GM20431 (cell line): ENCODE data around the gene CD59.
"Not testable (repeated sequence)": the region's sequence is repeated elsewhere in the genome, so short reads cannot be mapped to it uniquely, and the experiment has no call there.

Source experiments
- in situ Hi-C: fragments of 300-500 bp; cut with MseI, MboI; formaldehyde crosslinking; loops from one replicate; pipeline ENCODE4 v1.15.0; 2020; ENCODE audit warnings: low sequenced_read_pairs; ENCODE audit not compliant: unreplicated experiment

Gene CD59

GRCh38 chr11:33696931-33697638, 39.1 kb downstream of the CD59 start:
- in situ Hi-C loops = no loop called here

DNA sequence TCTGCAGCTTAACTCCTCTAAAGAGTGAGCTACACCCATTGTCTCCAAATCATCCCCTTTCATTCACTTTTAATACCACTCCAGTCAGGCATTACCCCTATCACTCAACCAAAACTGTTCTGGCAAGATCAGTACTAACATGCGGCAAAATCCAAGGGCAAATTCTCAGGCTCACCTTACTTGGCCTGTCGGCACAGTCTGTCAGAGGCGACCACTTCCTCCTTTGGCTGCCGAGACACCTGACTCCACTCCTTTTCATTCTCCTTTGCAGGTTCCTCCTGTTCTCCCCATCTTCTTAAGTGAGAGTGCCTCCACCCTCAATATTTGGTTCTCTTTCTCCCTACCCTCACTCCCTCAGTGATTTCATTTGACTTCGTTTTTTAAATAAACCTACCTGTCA, 39.8 kb downstream of the CD59 start:
- in situ Hi-C loops = no loop called here

DNA sequence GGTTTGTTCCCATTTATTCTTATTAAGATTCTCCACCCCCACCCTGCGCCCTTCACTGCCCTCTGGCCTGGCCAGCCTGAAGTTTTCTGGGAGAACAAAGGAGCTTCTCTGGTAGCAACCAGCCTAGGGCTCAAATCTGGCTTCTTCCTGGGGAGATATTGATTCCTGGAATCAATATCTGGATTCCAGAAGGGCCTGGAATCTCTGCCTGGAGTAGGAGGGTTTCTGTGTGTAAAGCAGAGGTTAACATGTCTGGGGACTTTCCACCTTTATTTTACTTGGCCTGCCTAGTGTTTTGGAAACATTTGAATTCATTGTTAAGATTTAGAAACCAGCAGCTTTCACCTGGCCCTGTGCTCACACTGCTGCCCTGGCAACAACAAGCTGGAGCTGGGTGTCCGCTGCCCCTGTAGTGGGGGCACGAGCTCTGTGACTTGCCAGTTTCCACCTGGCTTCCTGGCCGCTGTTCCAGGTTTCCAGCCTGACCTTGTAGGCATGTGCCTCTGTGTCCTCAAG, 41.1 kb downstream of the CD59 start:
- in situ Hi-C loops = no loop called here

DNA sequence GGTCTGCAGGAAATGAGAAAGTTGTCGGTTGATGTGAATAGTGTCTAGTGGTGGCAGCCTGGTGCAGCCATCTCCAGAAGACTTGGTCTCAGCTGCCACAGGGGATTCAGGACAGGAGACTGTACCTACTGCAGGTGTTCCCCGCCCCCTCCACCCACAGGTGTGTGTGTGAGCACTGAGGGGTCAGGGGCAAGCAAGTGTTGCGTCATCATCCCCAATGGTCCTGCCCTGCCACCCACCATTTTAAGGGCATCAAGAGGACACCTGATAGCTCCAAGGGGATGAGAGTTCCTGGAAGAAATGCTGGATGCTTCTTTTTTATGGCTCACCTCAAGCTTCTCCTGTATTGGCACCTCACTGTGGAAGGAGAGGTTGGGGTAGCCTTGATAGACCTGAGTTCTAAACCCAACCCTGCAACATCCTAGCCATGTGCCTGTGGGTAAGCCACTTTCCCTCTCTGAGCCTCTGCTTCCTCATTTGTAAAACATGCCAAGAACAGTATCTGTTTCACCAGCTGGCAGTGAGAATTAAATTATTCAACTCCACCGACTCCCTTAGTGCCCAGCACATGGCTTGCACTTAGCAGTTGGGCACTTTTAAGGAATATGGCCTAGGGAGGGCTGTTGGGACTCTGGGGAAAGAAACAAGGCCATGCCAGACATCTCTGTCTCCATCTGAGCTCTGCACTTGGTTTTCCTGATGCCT, 41.7 kb downstream of the CD59 start:
- in situ Hi-C loops = no loop called here

GRCh38 chr11:33692541-33692940, 43.7 kb downstream of the CD59 start:
- in situ Hi-C loops = no loop called here

DNA sequence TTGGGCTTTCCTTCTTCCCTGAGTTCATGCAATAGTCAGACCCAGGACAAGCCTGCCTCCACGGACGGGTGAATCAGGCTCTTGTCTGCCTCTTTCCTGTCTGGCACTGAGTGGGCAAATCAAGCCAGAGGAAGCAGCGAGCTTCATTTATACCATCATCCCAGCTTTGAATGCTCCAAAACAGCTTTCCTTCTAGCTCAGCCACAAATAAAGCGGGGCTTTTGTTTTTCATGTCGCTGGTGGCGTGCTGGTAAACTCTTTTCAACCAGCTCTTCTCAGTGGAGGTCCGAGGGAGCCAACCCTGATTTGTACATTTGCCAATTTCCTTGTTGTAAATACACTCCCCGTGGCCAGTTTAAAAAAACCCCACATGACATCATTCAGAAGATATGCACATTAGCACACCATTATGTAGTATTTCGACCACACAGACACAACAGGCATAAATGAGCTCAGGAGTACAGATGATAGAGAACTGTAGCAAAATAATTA, 44.2 kb downstream of the CD59 start:
- in situ Hi-C loops = no loop called here

GRCh38 chr11:33691066-33691864, 45.0 kb downstream of the CD59 start:
- in situ Hi-C loops = no loop called here

GRCh38 chr11:33690290-33691065, 45.7 kb downstream of the CD59 start:
- in situ Hi-C loops = no loop called here

DNA sequence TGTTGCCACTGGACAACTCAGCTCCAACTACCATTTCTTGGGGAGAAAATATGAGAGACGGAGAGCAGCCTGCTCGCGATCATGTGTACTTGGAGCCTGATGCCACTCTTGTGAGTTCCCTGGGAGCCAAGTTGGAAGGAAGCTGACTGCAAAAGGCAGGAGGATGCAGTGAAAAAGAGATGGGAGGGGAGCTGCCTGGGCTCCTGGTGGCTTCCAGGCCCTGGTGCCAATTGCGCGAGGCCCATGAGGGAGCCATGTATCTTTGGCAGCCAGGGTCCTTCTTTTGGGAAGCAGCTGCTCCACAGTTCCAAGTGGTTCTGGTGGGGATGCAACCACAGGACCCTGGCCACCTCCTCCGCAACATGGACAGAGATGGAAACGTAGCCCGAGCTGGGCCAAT, 46.7 kb downstream of the CD59 start:
- in situ Hi-C loops = loop anchor here (10.0 kb wide), 1 partner anchor 325 kb away; no protein-coding TSS in a partner anchor

GRCh38 chr11:33689085-33689484, 47.1 kb downstream of the CD59 start:
- in situ Hi-C loops = loop anchor here (10.0 kb wide), 1 partner anchor 324 kb away; no protein-coding TSS in a partner anchor

DNA sequence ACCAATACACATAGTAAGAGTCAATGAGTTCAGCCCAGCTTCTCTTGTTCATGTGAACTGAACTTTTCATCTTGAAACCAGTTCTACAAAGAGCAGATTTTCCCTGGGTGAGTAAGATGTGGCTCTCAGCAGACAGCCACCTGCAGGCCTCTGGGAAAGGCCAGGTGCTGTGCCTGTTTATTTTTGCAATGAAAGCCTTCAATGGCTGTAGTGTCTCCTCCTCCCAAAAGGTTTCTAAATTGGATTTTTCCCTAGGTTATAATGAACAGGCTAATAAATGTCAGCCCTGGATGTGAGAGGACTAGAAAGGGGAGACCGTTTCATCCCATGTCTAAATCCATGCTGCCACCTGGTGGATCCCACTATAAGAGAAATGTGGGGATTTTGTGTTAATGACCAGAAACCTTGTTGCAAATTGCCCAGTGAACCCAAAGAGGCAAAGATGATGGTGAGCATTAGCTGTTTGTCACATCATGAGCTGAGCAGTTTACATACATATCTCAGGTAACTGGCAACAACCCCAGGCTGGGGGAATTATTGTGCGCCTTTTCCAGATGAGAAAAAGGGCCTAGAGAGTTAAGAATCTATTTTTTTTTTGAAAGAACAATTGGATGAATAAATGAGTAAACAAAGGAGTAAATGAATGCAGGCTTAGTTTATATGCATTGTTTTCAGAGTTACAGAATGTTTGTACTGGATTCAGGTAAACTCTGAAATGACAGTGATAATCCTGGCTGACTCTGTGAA, 48.3 kb downstream of the CD59 start:
- in situ Hi-C loops = loop anchor here (10.0 kb wide), 1 partner anchor 323 kb away; no protein-coding TSS in a partner anchor

DNA sequence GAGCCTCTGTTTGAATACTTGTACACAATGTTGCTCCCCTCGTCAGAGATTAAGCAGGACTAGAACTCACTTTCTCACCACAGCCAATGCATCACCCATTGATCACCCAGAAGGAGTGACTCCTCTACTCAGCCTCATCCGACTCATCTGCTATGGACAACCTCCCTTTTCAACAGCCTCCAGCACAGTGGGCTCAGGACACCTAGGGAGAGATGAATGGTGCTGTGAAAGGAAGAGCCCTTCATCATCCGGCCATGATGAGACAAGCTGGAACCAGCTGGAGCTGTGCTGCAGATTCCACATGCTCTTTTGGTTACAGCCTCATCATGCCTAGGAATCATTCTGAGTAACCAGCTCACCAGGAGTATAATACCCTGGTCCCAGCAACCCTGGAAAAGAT, 51.1 kb downstream of the CD59 start:
- in situ Hi-C loops = loop anchor here (10.0 kb wide), 1 partner anchor 320 kb away; no protein-coding TSS in a partner anchor

DNA sequence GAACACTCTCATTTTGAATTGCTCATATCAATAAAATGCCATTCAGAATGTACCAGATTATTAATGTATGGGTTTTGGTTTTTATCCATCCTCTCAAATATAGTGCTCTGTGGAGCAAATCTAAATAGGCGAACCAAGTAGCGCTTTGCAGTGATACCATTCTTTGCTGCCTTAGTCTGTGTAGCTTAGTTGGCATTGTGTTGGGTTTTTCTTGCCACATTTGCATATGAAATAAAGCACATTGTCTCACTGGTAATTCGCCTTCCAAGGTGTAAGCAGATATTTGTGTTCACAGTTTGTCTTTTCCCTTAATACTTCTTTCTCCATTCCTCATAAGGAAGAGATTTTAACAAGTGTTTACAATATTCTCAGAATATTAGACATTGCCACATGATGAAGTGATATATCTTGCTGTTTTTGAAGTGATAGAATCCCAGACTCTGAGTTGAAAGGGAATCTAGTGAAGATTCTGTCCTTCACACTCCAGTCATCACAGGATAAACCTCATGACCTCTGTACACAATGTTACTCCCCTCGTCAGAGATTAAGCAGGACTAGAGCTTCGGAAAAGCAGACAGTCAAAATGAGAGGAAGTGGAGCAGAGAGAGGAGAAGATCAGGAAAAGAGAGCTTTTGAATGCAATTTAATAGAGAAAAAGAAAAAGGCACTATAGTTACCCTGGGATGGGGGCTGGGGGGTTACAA, 52.1 kb downstream of the CD59 start:
- in situ Hi-C loops = loop anchor here (10.0 kb wide), 1 partner anchor 319 kb away; no protein-coding TSS in a partner anchor

GRCh38 chr11:33682446-33682845, 53.8 kb downstream of the CD59 start:
- in situ Hi-C loops = loop anchor here (10.0 kb wide), 1 partner anchor 318 kb away; no protein-coding TSS in a partner anchor

- in situ Hi-C loops = loop anchor here (10.0 kb wide), 1 partner anchor 317 kb away; no protein-coding TSS in a partner anchor
Observed at GRCh38 chr11:33682019-33682418, 54.2 kb downstream of the CD59 start.

- in situ Hi-C loops = not testable (repeated sequence)
Observed at GRCh38 chr11:33678616-33679015, 57.6 kb downstream of the CD59 start.

GRCh38 chr11:33674035-33674814, 62.0 kb downstream of the CD59 start:
- in situ Hi-C loops = no loop called here
